A172 (cell line): ENCODE measurements around the gene JAK3. TPM values are rescaled to one million over a fixed set of nuclear protein-coding genes. Genes with fewer than 3 reads are reported as not detected.

Experiments
- DNase-seq: peaks from one replicate; pipeline ENCODE4 v3.0.0-alpha.2; 2015; ENCODE audit warnings: low spot score
- total RNA-seq: library from RNA; depleted of rRNA; stranded (reverse); fragments of >200 nt; shearing (Covaris generic); gene quantifications from 2 replicates; pipeline ENCODE4 v1.2.3, GENCODE V29; 2014

Gene JAK3
- total RNA-seq, 1 experiment from 2014 or later = 0.41 TPM

DNA sequence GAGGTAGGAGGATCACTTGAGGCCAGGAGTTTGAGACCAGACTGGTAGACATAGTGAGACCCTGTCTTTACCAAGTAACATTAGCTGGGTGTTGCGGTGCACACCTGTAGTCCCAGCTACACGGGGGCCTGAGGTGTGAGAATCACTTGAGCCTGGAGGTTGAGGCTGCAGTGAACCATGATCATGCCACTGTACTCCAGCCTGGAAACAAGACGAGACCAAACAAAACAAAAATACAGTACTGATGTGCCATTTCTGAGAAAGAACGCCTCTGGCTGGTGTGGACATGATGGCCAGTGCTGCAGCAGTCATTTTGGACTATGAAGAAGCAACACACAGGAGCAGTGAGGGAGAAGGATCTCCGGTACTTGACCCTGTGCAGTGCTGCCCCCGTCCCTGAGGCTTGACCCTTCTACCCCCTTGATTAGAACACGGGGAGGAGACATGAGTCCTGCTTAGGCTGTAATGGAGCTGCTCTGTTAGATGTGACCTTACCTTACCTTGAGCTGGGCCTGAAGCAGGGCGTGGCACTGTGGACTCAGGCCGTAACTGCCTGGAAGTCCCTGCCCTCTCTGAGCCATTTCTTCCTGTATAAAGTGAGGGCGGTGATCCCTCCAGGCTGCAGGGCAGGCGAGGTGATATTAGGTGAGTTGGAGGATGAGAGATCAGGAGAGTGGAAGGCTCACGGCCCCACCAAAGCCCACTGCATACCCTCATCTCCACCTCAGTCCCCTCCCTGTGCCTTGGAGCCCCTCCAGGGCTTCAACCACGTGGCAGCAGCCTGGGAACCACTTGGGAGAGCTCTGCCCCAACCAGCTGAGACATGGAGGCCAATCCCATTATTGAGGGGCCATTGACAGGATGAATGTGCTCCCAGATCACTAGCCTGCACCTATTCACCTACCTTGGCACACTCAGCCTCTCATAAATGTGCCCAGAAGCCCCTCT is 17.9 kb upstream of the JAK3 start:
- DNase-seq = no peak

- DNase-seq = no peak
These were observed 15.9 kb upstream of the JAK3 start for GRCh38 chr19:17863520-17864182.

DNA sequence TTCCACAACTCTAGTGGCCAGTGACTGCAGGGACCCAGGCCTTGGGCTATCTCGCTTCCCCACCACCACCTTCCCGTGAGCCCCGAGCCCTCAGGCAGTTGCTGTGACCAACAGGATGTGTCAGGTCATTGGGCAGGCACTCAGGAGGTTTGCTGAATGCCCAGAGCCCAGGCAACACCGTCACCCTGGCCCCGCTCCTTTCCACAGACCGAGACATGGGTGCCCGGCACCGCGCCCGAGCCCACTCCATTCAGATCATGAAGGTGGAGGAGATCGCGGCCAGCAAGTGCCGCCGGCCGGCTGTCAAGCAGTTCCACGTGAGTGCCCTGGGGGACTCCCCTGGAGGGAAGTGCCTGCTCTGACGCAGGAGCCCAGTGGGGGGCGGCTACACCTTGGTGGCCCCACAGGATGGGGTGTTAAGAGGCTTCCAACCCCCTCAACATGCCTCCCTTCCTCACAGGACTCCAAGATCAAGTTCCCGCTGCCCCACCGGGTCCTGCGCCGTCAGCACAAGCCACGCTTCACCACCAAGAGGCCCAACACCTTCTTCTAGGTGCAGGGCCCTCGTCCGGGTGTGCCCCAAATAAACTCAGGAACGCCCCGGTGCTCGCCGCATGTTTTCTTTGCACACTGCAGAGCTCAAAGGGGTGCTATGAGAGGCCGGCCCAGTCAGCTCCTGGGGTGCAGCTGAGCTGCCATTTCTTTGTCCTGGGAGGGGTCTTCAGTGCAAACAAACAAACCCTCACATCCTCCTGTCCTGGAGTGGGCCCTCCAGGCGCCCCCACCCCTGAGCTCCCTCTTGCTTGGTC is 15.1 kb upstream of the JAK3 start:
- DNase-seq = no peak

DNA sequence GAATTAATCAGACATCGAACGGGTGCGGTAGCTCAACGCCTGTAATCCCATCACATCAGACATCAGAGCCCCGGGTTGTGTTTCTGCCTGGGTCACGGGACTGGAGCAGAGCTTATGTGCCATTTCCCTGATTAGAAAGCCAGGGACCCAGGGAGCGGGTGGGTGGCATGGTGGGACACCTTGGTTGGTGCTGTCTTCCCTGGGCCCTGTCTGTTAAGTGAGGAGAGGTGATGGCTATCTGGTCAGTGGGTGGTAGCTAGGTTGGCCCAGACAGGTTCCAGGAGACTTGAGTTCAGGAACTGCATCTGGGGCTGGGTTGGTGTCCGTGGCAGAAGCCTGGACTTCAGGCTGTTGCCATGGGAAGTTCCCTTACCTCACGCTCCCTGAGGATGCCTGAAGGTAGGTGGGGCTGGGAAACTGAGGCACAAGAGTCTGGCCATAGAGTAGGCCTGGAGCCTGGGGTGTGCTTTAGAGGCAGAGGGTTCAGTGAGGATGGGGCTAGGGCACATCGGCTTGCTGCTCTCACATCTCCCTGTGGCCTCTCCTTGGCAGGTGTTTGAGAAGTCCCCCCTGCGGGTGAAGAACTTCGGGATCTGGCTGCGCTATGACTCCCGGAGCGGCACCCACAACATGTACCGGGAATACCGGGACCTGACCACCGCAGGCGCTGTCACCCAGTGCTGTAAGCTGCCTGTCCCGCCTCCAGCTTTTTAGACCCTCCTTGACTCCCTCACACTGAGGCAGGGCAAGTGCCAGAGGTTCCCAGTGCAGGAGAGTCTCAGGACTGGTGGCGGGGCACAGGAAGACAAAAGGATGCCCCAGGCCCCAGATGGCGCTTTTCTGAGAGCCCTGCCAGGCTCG is 14.0 kb upstream of the JAK3 start:
- DNase-seq = no peak

- no peak for DNase-seq
These were observed 13.2 kb upstream of the JAK3 start for GRCh38 chr19:17860993-17861360.

- DNase-seq = no peak
These were observed 12.7 kb upstream of the JAK3 start for GRCh38 chr19:17860331-17860992.

GRCh38 chr19:17859533-17860330 is 11.9 kb upstream of the JAK3 start, which contains the start of gene RPL18A:
TSS of gene RPL18A (plus strand) at chr19:17859910. CDS start at chr19:17859957, 47 bp downstream.
- DNase-seq = peak; percentile 99

DNA sequence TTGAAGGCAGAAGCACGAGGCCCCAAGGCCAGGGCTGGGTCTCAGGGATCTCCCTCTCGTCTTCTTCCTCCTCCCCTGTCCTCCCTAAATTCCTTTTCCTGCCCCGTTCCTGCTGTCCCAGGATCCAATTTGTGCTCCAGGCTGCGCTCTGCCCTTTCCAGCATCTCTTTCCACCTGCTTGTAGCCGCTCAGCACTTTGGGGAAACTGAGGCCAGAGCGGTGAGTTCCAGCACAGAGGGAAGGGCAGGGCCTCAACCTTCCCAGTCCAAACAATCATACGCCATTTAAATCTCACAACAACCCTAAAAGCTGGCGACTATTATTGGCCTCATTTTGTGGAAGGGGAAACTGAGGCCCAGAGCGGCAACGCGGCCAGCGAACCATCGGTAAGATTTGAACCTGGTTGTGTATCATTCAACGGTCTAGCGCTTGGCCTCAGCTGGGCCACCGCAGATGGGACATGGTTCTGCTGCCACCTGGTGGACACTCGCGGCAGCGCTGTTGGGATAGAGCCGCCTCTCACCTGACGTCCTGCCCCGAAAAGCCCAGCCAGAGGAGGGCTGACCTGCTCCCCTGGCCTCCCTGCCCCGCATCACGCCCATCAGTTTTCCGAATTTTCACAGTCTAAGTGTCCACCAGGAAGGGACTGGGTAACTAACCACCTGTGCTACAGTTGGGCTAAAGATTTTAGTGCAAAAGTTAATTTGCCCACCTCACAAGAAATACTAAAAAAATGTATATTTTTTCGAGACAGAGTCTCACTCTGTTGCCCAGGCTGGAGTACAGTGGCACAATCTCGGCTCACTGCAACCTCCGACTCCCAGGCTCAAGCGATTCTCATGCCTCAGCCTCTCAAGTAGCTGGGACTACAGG is 7.7 kb upstream of the JAK3 start:
- DNase-seq = peak; percentile 64

DNA sequence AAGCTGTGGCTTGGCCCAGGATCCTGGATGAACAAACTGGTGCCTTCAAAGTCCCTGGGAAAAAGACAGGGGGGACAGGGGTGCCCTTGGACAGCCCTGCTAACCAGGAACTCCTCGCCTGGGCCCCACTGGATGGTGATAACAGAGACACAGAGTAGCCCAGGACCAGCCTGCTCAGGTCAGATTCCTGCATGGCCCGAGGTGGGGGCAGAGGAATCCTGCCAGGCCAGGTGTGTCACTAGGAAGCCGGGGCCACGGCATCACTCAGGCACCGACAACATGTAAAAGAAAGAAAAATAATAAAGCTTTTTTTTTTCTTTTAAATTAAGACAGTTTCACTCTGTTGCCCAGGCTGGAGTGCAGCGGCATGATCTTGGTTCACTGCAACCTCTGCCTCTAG is 6.3 kb upstream of the JAK3 start:
- no peak for DNase-seq

GRCh38 chr19:17848595-17849292 is 962 bp upstream of the JAK3 start:
- DNase-seq = no peak

- DNase-seq = no peak
These were observed 1.6 kb downstream of the JAK3 start for GRCh38 chr19:17846146-17846545.

DNA sequence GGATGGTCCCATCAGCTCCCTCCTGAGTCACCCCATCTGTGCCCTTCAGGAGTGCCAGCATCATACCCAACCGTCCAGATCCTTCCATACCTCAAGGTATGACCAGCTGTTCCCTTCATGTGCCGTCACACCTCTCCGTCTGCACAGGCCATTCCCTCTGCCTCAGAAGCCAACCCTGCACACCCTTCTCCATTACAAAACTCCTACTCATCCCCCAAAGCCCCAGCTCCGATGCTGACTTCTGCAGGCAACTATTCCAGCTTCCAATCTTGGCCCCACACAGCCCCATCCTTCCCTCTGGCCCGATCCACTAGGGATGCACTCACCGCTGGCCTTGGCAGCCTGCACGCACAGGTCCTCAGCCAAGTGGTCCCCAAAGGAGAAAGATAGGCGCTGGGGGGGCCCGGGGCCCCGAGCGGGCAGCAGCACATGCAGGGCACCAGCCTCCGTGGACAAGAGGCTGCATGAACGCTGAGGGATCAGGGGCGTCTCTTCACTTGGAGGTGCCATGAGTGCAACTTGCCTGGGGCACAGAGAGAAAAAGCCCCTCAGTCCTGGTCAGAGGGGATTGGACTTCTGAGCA is 3.8 kb downstream of the JAK3 start:
- DNase-seq = no peak

- DNase-seq = no peak
These were observed 4.4 kb downstream of the JAK3 start for GRCh38 chr19:17843292-17843827.

DNA sequence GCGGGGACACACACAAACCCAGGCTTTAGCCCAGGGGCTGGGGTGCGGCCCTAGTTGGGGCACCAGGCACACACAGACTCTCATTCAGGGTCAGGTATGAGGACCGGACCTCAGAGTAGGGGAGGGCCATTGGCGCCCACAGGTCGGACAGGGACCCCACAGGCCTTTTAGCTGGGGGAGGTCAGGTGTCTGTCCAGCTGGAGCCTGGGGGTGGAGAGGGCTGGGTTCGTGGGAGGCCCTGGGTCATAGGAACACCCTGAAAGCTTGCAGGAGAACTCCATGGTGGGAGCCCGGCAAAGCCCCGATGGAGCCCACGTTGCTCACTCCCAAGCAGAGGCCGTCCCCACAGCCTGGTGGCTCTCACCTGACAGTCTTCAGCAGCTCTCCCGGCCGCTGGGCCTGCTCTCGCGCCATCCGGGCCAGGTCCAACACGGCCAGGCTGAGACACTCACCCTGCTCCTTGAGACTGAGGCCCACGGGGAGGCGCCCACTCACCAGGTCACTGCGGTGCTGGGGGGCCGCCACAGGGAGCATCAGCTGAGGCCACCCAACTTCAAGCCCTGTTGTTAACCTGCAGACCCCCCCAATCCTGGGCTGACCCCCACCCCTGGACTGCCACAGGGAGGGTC is 5.0 kb downstream of the JAK3 start:
- no peak for DNase-seq

DNA sequence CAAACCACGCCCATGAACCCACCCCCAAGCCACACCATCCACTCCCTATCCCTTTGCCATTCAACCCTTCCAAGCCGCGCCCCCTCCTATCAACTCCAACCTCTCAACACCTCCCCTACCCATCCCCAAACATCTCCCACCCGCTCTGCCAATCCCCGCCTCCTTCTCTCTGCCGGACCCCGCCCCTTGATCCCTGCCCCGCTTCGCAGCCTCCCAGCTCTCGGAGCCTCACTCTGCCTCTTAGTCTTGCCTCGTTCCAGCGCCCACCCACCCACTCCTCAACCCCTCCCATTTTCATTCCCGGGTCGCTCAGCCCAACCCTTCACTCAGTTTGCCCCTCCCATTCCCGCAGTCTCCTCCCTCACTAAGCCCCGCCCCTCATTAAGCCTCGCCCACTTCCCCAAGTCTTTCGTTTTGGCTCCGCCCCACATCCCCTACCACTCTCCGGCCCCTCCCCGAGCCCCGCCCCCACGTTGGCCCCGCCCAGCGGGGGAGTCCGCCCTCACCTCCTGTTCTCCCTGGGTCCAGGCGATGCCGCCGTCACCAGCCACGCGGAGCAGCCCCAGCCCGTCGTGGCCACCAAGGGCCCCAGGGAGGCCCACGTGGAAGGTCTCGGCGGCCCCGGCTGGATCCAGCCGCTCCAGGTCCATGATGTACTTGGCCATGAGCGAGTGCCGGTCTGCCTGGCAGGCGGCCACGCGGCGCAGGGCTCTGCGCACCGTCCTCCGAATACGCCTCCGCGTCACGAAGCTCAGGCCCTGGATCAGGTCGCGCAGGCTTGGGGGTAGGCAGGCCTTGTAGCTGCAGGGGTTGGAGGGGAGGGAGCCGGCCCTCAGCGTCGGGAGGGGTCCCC is 5.7 kb downstream of the JAK3 start:
- DNase-seq = peak; percentile 55

GRCh38 chr19:17841371-17841809 is 6.4 kb downstream of the JAK3 start:
- no peak for DNase-seq
